GM21717 (cell line): Measurements from ENCODE around the gene ZFTA.
"Not testable (repeated sequence)": the region's sequence is repeated elsewhere in the genome, so short reads cannot be mapped to it uniquely, and the experiment has no call there.

Experiments used
- ATAC-seq: cut with Tn5 transposase; IDR thresholded peaks from one replicate; pipeline ENCODE4 v1.9.1; 2021; ENCODE audit warnings: mild to moderate bottlenecking, moderate library complexity; ENCODE audit not compliant: unreplicated experiment

The ZFTA gene

DNA sequence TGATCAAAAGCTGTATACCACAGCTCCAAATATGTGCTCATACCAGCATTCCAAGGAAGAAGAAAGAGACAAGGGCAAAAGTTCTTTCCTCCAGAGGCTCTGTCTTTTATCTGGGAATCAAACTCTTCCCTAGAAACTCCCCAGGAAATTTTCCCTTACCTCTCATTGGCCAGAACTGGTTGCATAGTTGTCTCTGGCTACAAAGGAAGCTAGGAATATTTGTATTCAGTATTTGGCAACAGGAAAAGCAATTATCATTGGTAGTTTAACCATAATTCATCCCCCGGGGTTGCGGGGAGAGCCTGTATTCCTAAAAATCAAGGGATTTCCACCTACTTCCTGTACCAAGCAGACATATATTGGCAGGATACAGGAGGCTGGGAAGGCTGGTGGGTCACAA is 10.5 kb upstream of the ZFTA start:
- no peak for ATAC-seq

DNA sequence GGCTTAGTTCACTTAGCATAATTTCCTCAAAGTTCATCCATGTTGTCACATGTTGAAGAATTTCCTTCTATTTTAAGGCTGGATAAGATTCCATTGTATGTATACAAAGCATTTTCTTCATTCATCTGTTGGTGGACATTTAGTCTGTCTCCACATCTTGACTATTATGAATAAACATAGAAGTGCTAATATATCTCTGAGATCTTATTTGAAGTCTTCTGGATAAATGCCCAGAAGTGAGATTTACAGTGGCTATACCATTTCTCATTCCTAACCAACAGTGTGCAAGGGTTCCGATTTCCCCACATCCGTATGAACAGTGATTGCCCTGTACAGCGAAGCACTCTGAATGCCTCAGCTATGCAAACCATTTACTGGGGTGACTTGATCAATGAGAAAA is 6.6 kb upstream of the ZFTA start:
- ATAC-seq, result no peak

DNA sequence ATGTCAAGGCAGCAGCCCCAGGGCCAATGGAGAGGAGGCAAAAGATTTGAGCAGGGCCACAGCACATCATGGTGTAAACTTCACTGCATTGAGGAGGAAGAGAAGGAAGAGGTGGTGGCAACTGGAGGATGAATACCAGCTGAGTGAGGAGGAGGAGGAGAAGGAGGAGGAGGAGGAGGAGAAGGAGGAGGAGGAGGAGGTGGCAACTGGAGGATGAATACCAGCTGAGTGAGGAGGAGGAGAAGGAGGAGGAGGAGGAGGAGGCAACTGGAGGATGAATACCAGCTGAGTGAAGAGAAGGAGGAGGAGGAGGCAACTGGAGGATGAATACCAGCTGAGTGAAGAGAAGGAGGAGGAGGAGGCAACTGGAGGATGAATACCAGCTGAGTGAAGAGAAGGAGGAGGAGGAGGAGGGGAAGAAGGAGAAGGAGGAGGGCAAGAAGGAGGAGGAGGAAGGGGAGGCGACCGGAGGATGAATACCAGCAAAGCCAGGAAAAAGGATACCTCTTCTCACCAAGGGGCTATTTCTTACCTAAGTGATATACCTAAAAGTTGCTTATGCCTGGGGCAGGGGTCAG is 3.3 kb upstream of the ZFTA start:
- not testable (repeated sequence) for ATAC-seq

DNA sequence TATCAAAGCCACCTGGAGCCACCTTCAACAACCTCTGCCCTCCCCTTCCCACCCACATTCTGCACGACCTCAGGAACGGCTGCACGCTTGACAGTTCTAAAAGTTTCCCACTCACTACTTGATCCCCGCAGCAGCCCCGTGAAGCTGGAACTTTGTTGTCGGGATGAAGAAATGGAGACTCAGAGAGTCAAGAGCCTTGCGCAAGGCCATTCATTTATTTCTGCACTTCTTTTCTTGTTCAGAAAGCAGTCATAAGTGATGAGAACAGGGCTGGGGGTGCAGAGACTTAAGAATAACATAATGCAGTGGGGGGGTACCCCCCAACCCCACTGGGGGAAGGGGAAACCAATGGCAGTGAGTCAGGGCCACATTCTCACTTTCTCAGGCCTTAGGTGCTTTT is 2.2 kb upstream of the ZFTA start:
- no peak for ATAC-seq

DNA sequence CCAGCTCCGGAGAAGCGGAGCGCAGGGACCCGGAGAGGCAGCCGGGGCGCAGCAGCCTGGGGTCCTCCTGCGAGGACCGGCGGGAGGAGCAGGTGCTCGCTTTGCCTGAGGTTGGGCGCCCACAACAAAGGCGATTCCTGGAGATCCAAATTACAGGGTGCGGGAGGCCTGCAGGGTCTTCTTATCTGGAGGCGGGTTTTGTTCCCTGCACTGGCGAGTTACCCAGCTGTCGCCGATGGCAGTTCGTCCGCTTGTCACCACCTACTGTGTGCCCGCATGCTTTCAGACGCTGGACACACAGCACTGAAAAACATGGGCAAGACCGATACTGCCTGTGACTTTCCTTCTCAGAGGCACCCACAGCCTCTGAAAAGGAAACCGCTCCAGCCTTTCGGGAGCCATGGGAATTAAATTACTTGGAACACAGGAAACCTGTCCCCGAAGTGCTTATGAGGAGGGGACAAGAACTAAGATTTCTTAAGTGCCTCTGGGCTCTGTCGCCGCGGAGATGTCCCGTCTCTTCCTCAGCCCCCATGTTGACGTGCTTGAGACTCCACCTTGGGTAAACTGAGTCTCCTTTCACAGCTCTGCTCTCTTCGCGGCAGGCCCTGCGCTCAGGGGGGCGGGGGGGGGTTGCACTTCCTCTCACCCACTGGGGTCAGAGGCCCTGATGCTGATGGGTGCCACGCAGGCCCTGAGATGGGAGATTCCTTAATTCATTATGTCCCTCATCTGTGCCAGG is 1.3 kb upstream of the ZFTA start:
- ATAC-seq, result no peak

DNA sequence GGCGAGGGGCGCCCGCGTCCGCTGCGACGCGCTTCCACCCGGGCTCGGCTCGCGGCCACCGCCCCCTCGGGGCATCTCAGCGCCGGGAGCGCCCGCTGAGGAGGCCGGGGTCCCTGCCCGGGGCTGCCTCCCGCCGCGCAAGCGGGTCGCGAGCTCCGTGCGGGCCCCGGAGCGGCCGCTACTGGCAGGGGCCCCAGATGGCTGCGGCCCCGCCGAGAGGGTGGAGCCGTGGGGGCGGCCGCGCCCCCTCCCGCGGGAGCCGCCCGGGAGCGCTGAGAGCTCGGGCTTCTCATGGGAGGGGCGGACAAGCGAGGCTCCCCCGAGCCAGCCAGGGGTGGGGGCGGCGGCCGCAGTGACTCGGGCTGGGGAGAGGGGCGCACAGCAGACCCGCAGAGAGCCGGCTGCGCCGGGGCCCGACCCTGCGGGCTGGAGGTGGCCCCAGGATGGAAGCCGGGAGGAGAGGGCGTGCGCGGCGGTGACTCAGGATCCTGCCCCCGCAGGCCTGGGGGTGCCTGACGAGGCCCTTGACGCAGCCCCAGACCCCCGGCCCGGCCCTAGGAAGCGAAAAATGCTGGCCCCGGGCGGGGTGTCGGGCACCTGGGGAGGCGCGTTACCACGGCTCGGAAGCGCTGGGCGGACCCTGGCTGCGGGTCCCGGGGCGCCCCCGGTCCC is 603 bp upstream of the ZFTA start:
- ATAC-seq, result peak; percentile 45

DNA sequence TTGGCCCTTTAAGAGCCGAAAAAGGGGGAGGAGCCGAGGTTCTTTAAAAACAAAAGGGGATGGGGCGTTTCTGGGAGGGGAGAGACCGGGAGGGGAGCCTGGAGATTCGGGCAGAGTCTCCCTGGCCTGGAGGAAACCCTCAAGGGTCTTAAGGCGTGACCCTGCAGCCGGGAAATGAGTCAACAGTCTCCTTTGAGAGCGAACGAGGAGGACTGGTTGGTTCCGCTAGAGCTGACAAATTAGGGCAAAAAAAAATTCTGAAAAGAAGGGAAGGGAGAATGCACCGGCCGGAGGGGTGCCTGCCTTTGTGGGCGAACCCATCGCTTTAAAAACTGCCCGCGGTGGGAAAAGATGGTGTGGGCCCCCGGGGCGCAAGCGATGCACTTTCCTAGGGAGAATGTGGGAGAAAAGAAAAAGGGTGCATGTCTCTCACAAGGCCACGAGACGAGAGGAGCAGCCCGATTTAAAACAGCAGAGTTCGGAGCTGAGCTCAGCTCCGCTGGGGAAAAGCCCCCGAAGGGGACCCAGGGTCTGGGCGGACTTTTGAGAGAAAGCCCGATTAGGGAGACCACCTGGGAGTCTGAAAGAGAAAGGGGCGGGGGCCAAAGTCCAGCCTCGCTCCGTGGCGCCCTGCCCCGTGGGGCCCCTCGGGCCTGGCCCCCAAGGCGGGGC is 874 bp downstream of the ZFTA start:
- ATAC-seq, result no peak

DNA sequence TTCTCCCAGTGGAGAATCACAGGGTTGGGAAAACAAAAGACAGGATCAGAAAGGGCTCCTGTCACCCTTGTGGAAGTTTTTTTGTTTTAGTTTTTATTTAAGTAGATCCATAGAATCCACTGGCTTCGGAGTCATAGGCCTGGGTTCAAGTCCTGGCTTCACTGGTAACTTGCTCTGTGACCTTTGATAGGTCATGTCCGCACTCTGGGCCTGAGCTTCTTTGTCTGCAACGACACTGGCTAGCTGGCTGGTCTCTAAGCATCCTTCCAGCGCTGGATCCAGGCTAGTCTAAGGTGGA is 1.4 kb downstream of the ZFTA start:
- no peak for ATAC-seq

DNA sequence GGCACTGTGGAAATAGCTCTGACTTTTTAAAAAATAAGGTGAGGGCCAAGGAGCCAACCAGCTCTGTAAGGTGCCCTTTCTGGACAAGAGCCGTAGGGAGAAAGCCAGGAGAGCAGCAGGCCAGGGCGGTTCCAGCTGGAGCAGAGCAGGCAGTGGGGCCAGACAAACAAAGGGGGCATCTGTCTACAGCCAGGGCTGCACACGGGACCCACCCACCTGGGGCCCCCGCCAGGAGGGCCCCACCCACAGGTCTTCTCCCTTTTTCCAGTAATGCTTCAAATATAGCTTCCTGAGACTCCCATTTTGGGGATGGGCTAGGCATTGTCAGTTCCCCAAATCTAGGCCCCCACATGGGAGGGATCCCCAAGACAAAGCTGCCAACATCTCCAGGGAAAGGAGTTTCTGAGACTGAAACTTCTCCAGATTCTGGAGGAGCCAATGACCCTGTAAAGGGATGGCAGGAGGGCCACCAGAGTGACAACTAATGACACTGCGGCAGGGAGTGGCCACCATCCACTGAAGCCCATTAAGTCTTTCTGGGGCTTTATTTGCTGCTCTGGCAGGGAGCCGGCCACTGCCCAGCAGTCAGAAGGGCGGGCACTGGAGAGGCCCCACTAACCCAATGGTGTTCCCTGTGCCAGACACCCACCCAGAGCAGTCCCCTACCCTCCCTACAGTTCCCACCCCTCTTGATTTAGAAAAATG is 1.9 kb downstream of the ZFTA start:
- ATAC-seq, result no peak

DNA sequence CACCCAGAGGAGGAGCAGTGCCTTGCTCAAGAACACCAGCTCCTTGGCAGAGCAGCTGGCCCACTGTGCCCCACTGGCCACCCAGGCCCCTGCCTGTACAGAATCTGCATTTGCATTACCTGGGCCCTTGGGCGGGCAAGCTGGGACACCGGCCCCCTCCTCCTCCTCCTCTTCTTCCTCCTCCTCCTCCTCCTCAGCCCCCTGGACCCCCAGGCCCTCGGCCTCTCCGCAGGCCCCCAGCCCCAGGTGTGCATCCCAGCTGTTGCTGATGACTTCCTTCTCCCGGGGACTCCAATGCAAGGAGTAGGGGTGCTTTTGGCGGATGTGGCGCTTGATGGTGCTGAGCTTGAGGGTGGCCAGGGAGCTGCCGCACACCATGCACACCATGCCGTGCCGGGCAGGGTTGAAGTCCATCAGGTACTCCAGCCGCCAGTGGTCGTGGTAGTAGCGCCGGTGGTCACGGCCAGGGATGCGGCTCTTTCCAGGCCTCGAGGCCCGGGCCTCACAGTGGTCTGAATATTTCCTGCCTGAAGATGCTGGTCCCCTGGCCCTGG is 2.8 kb downstream of the ZFTA start:
- no peak for ATAC-seq

DNA sequence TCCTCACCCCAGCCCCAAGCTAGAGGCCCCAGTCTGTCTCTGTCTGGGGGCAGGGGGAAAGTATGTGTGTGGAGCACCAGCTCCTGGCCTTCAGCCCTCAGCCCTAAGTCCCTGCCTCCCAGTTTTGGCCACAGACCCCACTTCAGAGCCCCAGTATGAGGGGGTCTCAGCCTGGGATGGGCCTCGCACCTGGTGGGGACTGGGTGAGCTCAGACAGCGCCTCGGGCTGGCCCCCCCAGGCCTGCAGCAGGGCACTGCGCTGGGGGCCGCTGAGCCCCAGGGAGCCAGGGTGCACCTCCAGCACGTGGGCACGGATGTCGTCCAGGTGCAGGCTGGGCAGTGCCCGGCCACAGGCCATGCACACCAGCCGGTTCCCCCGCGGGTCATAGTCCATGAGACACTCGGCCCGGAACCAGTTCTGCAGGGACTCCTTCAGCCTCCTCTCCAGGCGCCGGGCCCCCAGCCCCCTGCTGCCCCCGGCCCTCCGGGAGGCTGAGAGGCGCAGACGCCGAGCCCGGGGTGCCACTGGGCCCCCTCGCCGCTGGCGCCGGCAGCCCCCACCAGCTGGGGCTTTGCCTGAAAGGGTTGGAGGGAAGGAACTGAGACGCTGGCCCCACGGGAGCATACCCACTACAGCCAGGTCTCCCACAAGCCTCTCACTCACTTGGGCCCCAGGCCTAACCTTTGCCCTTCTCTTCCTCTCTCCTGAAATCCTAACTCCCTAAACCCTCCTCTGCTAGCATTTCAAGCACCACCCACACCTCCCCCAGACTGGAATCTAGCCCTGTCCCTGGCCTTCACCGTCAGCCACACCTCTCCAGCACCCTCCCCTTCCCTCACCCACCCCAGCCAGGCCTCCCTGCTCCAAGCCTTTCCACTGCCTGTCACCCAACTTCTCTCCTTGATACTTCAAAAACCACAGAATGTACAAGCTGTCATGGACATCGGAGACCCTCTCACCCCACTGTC is 3.6 kb downstream of the ZFTA start:
- ATAC-seq, result no peak

DNA sequence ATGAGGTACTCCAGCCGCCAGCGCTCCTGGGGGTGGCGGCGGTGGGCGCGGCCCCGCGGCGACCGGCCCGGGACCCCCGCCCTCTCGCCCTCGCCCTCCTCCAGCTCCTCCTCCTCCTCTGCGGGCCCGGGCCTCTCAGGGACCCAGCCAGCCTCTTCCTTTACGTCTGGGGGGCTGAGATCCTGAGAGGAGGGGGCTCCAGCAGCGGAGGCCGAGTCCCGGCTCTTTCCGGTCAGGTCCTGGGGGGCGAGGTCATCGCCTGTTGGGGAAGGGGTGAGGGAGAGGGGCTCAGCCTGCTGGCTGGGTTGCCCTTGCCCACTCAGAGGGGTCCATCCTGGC is 4.3 kb downstream of the ZFTA start:
- no peak for ATAC-seq

DNA sequence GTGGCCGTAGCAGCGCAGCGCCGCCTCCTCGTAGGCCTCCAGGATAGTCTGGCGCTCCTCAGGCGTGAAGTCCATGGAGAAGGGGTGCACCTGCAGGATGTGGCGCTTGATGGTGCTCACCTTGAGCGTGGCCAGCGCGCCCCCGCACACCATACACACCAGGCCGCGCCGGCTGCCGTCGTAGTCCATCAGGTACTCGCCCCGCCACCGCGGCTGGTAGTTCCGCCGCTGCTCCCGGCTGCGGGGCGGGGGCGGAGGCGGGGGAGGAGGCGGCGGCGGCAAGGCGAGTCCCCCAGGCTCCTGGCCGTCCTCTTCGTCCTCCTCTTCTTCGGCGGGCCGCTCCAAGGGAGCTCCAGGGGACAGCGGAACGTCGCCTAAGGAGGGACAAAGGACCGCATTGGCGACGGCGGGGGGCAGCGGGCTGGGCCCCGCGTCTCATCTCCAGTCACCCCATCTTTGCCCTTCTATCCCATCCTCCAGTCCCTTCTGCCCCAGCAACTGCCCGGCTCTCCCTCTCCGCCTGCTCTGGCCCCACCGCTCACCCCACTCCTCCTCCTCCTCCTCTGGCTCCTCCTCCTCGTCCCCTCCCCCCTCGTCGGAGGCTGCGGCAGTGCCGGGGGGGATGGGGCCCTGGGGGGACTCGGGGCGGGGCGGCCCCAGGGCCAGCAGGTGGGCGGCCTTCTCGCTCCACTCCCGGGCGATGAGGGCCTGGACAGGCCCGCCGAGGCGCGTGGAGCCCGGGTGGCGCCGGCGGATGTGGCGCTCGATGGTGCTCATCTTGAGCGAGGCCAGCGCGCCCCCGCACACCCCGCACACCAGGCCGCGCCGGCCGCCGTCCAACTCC is 4.9 kb downstream of the ZFTA start:
- ATAC-seq, result no peak

DNA sequence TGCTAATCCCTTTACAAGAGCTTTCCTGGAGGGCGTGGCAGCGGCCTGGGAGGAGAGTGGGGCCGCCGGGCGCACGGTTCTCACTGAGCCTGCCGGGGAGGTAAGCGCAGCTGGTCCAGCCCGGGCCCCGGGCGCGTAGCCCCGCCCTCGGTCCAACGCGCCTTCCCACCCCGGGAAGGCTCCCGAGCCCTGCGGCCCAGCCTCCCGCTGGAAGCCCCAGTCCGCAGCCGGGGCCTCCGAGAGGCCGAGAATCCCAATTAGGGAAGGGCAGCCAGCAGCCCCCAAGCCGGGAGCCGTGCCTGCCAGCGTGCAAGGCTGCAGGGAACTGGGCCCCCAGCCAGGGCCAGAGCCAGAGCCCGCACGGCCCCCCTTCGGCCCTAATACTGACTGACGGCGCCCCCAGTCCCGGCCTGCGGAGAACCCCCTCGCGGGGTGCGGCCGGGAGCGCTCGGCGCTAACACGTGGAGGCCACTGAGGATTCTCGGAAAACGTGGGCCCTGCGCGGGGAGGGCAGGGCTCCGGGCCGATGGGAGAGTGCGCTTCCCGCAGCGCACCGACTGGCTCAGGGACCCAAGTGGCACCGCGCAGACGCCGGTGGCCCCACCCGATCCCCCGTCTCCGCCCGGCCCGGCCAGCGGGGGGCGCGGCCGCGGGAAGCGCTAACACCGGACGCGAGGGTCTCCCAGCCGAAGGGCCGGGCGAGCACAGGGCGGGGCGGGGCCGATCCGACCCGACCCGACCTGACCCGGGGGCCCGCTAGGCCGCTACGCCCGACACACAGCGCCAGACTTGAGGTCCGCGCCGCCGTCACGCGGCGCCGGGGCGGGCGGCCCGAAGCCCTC is 5.7 kb downstream of the ZFTA start:
- no peak for ATAC-seq

DNA sequence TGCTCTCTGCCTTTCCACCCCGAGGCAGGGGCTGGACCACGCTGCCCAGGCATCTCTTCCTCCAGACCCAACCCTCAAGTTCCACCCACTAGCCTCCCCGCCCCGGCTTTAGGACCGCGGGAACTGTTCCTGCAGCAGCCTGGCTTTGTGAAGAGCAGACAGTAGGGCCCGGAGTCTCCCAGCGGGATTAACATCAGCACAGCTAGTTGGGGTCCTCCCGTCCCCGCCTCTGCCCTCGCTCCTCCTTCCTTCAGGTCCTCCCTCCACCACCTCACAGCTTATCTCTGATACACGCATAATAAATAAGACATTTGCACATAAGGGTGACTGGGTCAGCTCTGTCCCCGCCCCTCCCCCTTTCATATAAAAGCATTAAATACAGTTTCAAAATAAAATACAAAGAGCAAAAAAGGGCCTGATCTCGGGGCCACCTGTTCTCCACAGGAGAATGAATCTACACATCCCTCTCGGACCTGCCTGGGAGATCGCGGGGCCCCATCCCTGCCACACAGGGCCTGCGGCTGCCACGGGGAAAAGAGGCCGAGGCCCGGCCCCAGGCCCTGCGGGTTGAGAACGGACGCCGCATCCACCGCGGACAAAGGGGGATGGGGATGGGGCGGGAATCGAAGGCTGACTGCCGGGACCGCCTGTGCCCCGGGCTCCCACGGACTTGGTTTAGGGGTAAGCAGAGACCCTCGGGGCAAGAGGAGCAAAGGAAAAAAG is 6.5 kb downstream of the ZFTA start:
- no peak for ATAC-seq

DNA sequence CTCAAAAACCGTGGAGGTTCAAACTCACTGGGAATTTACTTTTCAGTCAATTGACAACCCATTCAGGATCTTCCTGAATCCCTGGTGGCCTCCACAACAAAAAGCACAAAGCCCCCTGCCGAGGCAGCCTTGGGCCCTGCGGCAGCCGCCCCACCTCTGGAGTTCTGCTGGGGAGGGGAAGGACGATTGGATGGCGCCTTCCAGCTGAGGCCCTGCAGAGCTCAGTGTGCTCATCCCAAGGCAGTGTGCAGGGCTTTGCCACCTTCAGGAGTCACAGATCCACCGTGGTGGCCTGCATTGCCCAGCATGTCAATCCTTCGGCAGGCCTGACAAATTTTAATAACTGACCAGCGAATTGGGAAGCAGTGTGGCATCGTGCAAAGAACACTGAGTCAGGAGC is 7.4 kb downstream of the ZFTA start:
- ATAC-seq, result no peak

DNA sequence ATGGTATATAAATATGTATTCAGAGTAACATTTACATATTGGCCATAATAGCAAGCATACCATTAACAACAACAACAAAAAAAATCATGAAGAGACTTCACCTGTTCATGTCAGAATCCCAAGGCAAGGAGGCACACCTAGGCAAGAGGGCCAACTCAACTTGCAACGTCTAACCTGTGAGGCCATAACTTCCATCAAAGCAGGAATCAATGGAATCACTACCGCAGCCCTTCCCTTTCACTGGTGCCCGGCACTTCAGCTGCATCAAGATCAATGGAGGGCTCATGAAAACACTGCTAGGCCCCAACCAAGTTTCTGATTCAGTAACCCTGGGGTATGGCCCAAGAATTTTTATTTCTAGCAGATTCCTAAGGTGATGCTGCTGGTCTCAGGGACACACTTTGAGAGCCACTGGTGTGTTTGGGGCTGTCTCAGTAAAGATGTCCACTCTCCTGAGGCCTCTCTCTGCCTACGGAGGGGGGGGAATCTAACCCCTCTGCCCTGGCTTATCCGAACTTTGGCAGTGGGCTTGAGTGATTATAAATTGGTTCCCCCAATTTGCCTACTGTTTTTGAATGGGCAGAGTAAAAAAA is 8.0 kb downstream of the ZFTA start:
- ATAC-seq, result no peak
